Left colon (tissue), 2 donors: ENCODE results near the gene TLR1. TPM values are rescaled to one million over a fixed set of nuclear protein-coding genes. Genes with fewer than 3 reads are reported as not detected.
A peak's percentile ranks its signal among the peaks of the same experiment; 100 is the strongest.

Source experiments
- ATAC-seq: fragments of 200-7000 bp; cut with Tn5 transposase; one replicate; pipeline ENCODE4 v1.9.1; 2020; ENCODE audit warnings: mild to moderate bottlenecking, moderate library complexity
- DNase-seq, 2 donors: peaks; one replicate each; pipeline ENCODE4 v3.0.0-alpha.2; 2020
- intact Hi-C, 2 donors: fragments of 100-400 bp; cut with DNase I in 1 of 2; cut with micrococcal nuclease in 1 of 2; formaldehyde crosslinking; loops; one replicate each; pipeline versions ENCODE4 v1.11.2 to v1.14.0; 2022; cut with DNase I, micrococcal nuclease
- long read RNA-seq: library from polyadenylated mRNA; unstranded; transcript quantifications from one replicate; pipeline ENCODE4 v2.0.0, GENCODE V29; 2021
- total RNA-seq, 2 donors: library from RNA; stranded (reverse); fragmentation: NEBNext Ultra II Directional; extraction: Animal tissue kit (Norgen Biotek cat#: 25700); gene quantifications; one replicate each; pipeline ENCODE4 v1.2.1, GENCODE V29; 2021
- donor health status: DM: no; HTN: no; CAD: no.
- donor health status: DM: yes; HTN: yes; CAD: no.

TLR1 gene
- total RNA-seq: 1 to 10 TPM; 2.3 to 6.7 TPM
- long read RNA-seq, partial matches to known transcripts: 0 of 1 reads
- long read RNA-seq, other reads (novel, unspliced or antisense): 1 of 1 reads

DNA sequence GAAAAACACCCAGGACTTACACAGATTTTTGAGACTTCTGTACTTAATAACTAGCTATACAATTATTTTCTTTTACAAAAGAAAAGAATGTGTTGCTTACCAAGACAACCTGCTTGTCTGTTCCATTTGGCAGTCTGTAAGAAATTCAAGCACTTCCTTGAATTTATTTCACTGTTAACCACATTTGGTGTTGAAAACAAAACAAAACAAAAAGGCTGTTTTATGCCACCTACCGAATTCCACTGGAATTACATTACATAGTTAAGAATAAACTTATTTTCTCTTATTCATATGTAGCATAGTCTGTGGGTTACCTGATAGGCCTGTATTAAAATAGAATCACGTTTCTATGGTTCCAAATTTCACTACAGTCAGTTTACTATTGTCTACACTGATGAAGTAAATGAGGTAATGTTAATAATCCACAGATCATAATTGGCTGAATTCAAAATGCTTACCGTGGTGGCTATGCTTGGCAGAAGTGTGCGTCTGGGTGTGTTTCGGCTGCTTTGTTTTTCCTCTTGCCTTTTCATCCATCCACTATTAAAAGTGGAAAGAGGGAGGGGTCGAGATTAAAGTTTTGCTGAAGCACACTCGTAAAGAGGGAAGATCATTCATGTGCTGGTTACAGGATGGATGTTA, at the start of gene TLR1:
Gene TLR1 (minus strand): TSS at position 138 of the 642 bp plus-strand sequence. CDS start 5,960 bp downstream, outside the sequence.
- ATAC-seq: peak; percentile 74
- intact Hi-C loops: no loop called here
- DNase-seq: no peak

DNA sequence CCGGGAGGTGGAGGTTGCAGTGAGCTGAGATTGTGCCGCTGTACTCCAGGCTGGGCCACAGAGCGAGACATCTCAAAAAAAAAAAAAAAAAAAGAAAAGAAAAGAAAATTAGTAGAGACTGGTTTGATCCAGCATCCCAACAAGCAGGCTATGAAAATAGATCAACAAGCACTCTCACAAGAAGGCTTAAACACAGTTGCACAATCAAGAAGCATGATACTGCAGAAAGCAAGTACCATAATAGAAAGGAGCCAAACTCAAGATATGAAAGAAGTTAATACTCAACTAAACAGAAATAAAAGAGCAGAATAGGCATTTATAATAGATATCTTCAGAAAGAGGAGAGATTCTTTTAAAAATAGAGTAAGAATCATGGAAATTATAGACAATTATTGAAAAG, 41.4 kb upstream of the TLR1 start:
- intact Hi-C loops: no loop called here

GRCh38 chr4:38842994-38843393, 38.4 kb upstream of the TLR1 start:
- intact Hi-C loops: no loop called here
- DNase-seq (no peak), ATAC-seq (no peak)

More for the DNA sequence above, 41.4 kb upstream of the TLR1 start:
- DNase-seq (no peak), ATAC-seq (no peak)

- no peak for DNase-seq
- intact Hi-C loops: no loop called here
- no peak for ATAC-seq
These were observed 33.3 kb upstream of the TLR1 start for GRCh38 chr4:38837849-38838248.

- no peak for DNase-seq
- ATAC-seq: no peak
- intact Hi-C loops: no loop called here
These were observed 32.7 kb upstream of the TLR1 start for GRCh38 chr4:38837334-38837733.

DNA sequence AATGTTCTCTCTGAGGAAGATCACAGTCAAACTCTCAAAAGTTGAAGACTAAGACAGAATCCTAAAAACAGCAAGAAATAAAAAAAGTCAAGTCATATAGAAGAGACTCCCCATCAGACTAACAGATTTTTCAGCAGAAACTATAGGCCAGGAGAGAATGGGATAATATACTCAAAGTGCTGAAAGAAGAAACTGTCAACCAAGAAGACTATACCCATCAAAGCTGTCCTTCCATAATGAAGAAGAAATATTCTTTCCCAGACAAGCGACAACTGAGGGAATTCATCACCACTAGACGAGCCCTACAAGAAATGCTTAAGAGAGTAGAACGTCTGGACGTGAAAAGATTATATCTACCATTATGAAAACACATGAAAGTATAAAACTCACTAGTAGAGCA, 30.0 kb upstream of the TLR1 start:
- intact Hi-C loops: no loop called here
- DNase-seq: no peak
- no peak for ATAC-seq

- ATAC-seq: no peak
These were observed 28.3 kb upstream of the TLR1 start for GRCh38 chr4:38832624-38833528.

GRCh38 chr4:38832206-38832605, 27.6 kb upstream of the TLR1 start:
- no peak for ATAC-seq
- intact Hi-C loops: no loop called here
- DNase-seq: no peak

More at GRCh38 chr4:38832624-38833528, 28.3 kb upstream of the TLR1 start:
- intact Hi-C loops: no loop called here
- DNase-seq: no peak

DNA sequence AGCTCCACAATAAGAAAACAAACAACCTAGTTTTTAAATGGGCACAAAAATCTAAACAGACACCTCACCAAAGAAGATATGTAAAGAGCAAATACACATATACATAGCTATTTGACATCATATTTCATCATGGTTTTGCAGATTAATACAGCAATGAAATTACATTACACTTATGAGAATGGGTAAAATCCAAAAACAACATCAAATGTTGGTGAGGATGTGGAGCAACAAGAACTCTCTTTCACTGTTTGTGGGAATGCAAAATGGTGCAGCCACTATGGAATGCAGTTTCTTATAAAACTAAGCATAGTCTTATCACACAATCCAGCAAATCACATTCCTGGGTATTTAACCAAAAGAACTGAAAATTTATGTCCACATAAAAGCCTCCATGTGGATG, 27.1 kb upstream of the TLR1 start:
- no peak for ATAC-seq
- intact Hi-C loops: no loop called here

GRCh38 chr4:38829237-38829636, 24.6 kb upstream of the TLR1 start:
- no peak for DNase-seq
- ATAC-seq: peak; percentile 17
- intact Hi-C loops: no loop called here

More for the DNA sequence above, 27.1 kb upstream of the TLR1 start:
- DNase-seq: no peak

DNA sequence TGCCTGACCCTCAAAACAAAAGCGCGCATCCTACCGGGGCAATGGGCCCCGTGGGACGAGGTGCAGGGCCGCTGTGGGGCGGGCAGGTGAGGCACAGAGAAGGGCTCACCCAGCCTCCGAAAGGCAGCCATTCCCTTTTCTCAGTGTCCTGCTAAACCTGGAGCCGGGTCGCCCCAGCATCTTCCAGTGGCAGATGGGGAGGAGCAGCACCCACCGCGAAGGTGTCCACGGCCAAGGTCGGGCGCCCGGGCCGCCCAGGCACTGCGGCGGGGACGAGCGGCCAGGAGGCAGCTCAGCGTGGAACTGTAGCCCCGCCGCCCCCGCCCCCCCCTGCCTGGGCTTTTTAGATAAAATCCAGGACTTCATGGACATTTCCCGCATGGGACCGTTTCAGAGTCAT, 19.2 kb upstream of the TLR1 start:
- intact Hi-C loops: no loop called here
- DNase-seq: no peak
- ATAC-seq: no peak

- intact Hi-C loops: no loop called here
- ATAC-seq (no peak), DNase-seq (no peak)
These were observed 18.2 kb upstream of the TLR1 start for GRCh38 chr4:38822748-38823303.

DNA sequence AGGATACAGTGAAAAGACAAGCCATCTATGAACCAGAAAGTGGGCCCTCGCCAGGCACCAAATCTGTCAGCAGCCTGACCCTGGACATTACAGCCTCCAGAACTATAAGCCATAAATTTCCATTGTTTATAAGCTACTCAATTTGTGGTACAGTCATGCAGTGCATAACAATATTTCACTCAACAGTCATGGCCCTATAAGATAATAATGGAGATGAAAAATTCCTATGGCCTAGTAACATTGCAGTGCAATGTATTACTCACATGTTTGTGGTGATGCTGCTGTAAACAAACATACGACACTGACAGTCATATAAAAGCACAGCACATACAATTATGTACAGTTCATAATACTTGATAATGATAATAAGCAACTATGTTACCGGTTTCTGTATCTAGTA, 17.1 kb upstream of the TLR1 start:
- intact Hi-C loops: no loop called here
- ATAC-seq (no peak), DNase-seq (no peak)

DNA sequence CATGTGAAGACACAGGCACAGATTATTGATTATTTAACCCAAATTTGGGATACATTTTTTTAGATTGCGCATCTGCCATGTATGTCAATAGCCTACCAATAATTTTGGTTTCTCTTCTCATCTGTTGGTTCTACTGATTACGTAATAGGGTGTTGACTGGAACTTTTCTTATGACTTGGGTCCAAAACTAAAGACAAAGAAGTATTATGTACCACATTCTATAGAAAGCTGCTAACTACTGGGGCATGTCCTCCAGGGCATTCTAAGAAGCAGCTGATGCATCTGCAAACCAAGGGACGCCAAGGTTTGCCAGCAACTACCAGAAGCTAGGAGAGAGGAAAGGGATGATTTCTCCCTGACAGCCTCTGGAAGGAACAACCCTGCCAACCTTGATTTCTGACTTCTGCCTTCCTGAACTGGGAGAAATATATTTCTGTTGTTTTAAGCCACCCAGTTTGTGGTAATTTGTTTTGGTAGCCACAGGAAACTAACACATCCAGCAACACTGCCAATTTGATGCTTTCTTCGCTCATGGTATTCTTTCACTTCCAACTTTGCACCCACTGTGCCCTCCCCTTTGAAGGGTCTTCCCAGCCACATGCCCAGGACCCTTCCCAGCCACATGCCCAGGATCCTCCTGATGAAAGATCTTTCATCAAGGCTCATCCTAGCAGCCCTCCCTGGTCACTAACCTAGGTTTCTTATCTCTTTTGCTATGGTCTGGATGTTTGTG, 15.9 kb upstream of the TLR1 start:
- ATAC-seq (no peak), DNase-seq (no peak)
- intact Hi-C loops: no loop called here

DNA sequence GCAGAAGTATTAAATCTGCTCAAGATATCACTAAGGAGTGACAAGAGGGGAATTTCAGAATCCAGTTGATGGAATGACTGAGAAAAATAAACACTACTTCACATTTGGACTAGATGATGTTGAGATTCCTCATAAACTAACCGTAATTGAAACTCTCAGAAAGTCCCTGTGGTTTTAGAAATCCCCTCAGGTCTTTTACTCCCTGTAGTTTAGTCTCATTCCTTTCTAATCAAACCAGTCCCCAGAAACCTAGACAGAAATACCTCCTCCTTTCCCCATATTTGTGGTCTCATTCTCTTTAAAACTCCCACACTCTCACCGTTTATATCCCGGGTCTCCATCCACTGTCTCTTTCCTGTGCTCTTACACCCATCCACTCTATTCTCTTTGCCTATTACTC, 15.0 kb upstream of the TLR1 start:
- intact Hi-C loops: no loop called here
- DNase-seq: no peak
- no peak for ATAC-seq

DNA sequence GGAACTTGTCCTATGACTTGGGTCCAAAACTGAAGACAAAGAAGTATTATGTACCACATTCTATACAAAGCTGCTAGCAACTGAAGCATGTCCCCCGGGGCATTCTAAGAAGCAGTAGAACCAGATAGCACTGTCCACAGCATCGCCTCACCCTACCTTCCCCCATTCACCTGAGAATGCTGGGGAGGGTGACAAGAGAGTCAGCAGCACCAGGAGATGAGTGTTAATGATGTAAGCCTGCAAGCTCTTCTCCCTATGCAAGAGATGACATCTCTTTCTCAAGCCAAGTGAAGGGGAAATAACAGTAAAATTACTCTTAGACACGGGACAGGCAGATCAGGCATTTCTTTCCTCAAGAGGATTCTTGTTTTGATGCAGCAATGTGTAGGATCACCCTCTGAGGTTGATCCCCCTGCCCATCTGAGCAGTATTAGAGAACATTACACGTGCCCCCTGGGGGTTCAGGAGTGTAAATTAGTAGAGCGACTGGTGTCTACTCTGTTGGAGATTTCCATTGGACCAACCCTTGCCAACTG, 13.9 kb upstream of the TLR1 start:
- intact Hi-C loops: no loop called here
- ATAC-seq: no peak

GRCh38 chr4:38815885-38816782, 11.5 kb upstream of the TLR1 start:
- ATAC-seq: peak; percentile 45
- intact Hi-C loops: no loop called here
- no peak for DNase-seq

More for the DNA sequence above, 13.9 kb upstream of the TLR1 start:
- no peak for DNase-seq

DNA sequence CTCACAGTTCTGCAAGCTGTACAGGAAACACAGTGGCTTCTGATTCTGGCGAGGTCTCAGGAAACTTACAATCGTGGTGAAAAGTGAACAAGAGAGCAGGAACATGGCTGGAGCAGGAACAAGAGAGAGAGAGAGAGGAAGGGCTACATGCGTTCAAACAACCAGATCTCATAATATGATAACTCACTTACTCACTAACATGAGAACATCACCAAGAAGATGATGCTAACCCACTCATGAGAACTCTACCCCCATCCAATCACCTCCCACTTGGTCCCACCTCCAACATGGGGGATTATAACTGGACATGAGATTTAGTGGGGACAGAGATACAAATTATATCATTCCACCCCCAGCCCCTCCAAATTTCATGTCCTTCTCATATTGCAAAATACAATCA, 9.8 kb upstream of the TLR1 start:
- DNase-seq: no peak
- intact Hi-C loops: no loop called here
- no peak for ATAC-seq
